HEK293T (cell line): ENCODE results near the gene HIGD2B.
"Not testable (repeated sequence)": the region's sequence is repeated elsewhere in the genome, so short reads cannot be mapped to it uniquely, and the experiment has no call there.

Experiments
- ARNT ChIP-seq: fragments of 450-650 bp; IDR thresholded peaks from 2 replicates; pipeline ENCODE4 v1.6.1; 2017; ENCODE audit warnings: mild to moderate bottlenecking
- FOXK2 ChIP-seq: fragments of 450-650 bp; IDR thresholded peaks from 2 replicates; pipeline ENCODE4 v1.6.1; 2016; ENCODE audit warnings: mild to moderate bottlenecking
- FOXM1 ChIP-seq: fragments of 450-650 bp; IDR thresholded peaks from 2 replicates; pipeline ENCODE4 v1.6.1; 2017; ENCODE audit warnings: mild to moderate bottlenecking, borderline replicate concordance
- L3MBTL2 ChIP-seq: fragments of 450-650 bp; conservative IDR thresholded peaks from 2 replicates; pipeline ENCODE4 v1.6.1; 2016; ENCODE audit warnings: mild to moderate bottlenecking
- LEF1 ChIP-seq: fragments of 450-650 bp; IDR thresholded peaks from 2 replicates; pipeline ENCODE4 v1.6.1; 2017; ENCODE audit warnings: mild to moderate bottlenecking, borderline replicate concordance
- SP1 ChIP-seq: fragments of 450-650 bp; IDR thresholded peaks from 2 replicates; pipeline ENCODE4 v1.6.1; 2017
- TARDBP ChIP-seq: fragments of 450-650 bp; IDR thresholded peaks from 2 replicates; pipeline ENCODE4 v1.6.1; 2016

- TF ChIP-seq TARDBP, LEF1, FOXM1, FOXK2, L3MBTL2, SP1, ARNT: not testable (repeated sequence)
Measured at GRCh38 chr15:72661081-72661480, 24.9 kb downstream of the HIGD2B start.
